ENCODE measurements around the gene TAC4. TPM values are rescaled to one million over a fixed set of nuclear protein-coding genes. Genes with fewer than 3 reads are reported as not detected.
A peak's percentile ranks its signal among the peaks of the same experiment; 100 is the strongest.
"Not testable (repeated sequence)": the region's sequence is repeated elsewhere in the genome, so short reads cannot be mapped to it uniquely, and the experiment has no call there.

Gene TAC4
- total and polyA plus RNA-seq, 2 of the 13 experiments (the other 11 are each of a cell fraction or from before 2014, with no cell fraction given): not detected

GRCh38 chr17:49828325-49828724 lies 19.5 kb downstream of the TAC4 start:
- intact Hi-C loops (cut with micrococcal nuclease; ENCODE audit: unreplicated experiment); H3K4me2 ChIP-seq (ENCODE audit: low read depth, low read length); H3K27ac ChIP-seq (ENCODE audit: extremely low read length, insufficient read depth, low read length); H3K79me2 ChIP-seq (ENCODE audit: insufficient read depth, low read length); DNase-seq (ENCODE audit: low spot score); H3K4me3 ChIP-seq (replicated peaks in 1 of 3; ENCODE audit: insufficient read depth in 1 of 3, low read depth in 2 of 3, low read length in 3 of 3); H3K27me3 ChIP-seq (ENCODE audit: control insufficient read depth in 1 of 2, insufficient read depth in 2 of 2, low read length in 2 of 2); CTCF ChIA-PET (ENCODE audit: low intra/inter-chr PET ratio, low total read pairs); FAIRE-seq; H4K20me1 ChIP-seq (ENCODE audit: insufficient read depth, low read length); POLR2A ChIA-PET; H3K9me3 ChIP-seq (ENCODE audit: low read length); H3K9ac ChIP-seq (ENCODE audit: insufficient read depth, low read depth, low read length); in situ Hi-C loops (cut with HindIII; ENCODE audit: extremely low pct_ligation_motif_present, low pct_unique_long_range_greater_than_20kb); H2AFZ ChIP-seq (ENCODE audit: low read length); H3K4me1 ChIP-seq (ENCODE audit: insufficient read depth, low read length); ATAC-seq: not testable (repeated sequence)
- H3K36me3 ChIP-seq (replicated peaks in 1 of 2; ENCODE audit: control insufficient read depth in 1 of 2, insufficient read depth in 2 of 2, low read length in 2 of 2): peaks cover 13 to 63% of the 10 kb centered on the region in 2 experiments
- TSS peak; percentile 24 for BruUV-seq (replicated peaks)
- TF ChIP-seq NFE2L2 (IDR thresholded peaks at IDR 0.05; ENCODE audit: low read length): 0 out of 2 replicates have a peak, but pooled peaks have one; percentile 8
- WGBS (ENCODE audit: low lambda C conversion rate): 92% methylated on average over 2 of the region's 2 CpGs

DNA sequence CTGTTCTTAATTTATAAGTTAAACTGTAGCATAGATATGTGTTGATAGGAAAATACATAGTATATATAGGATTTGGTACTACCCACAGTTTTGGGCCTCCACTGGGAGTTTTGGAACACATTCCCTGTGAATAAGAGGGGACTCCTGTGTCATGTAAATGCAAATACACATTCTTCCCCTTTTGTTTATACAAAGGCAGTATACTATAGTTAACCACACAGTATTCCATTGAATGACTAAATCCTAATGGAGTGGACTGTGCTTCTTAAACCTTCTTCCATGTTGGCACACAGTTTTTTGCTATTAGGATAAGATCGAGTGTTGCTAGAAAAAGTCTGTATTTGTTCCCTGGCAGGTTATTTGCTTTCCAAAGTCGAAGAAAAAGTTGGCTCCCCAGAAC lies 22.2 kb downstream of the TAC4 start:
- no peak overlapping the region for H3K4me3 ChIP-seq (replicated peaks in 1 of 3; ENCODE audit: insufficient read depth in 1 of 3, low read depth in 2 of 3, low read length in 3 of 3)
- DNase-seq (ENCODE audit: low spot score) (no peak), FAIRE-seq (no peak), ATAC-seq (no peak)
- 95% methylated on average over 2 of the region's 2 CpGs for WGBS (ENCODE audit: low lambda C conversion rate)
- no peak overlapping the region for H3K4me2 ChIP-seq (ENCODE audit: low read depth, low read length)
- no peaks in the 10 kb centered on the region for H3K4me1 ChIP-seq (ENCODE audit: insufficient read depth, low read length)
- no peaks in the 10 kb centered on the region for H3K9me3 ChIP-seq (ENCODE audit: low read length)
- H4K20me1 ChIP-seq (ENCODE audit: insufficient read depth, low read length): no peaks in the 10 kb centered on the region
- BruUV-seq (replicated peaks): no TSS peak
- CTCF ChIA-PET (ENCODE audit: low intra/inter-chr PET ratio, low total read pairs): no interaction called here
- no peak overlapping the region for H2AFZ ChIP-seq (ENCODE audit: low read length)
- peaks cover 28 to 83% of the 10 kb centered on the region in 2 experiments for H3K36me3 ChIP-seq (replicated peaks in 1 of 2; ENCODE audit: control insufficient read depth in 1 of 2, insufficient read depth in 2 of 2, low read length in 2 of 2)
- in situ Hi-C loops (cut with HindIII; ENCODE audit: extremely low pct_ligation_motif_present, low pct_unique_long_range_greater_than_20kb): no loop called here
- POLR2A ChIA-PET: no interaction called here
- H3K27me3 ChIP-seq (ENCODE audit: control insufficient read depth in 1 of 2, insufficient read depth in 2 of 2, low read length in 2 of 2): no peaks in the 10 kb centered on the region
- no peak overlapping the region for H3K9ac ChIP-seq (ENCODE audit: insufficient read depth, low read depth, low read length)
- TF ChIP-seq, protein P1, sequence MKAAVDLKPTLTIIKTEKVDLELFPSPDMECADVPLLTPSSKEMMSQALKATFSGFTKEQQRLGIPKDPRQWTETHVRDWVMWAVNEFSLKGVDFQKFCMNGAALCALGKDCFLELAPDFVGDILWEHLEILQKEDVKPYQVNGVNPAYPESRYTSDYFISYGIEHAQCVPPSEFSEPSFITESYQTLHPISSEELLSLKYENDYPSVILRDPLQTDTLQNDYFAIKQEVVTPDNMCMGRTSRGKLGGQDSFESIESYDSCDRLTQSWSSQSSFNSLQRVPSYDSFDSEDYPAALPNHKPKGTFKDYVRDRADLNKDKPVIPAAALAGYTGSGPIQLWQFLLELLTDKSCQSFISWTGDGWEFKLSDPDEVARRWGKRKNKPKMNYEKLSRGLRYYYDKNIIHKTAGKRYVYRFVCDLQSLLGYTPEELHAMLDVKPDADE (CRISPR knock-in tag; IDR thresholded peaks at IDR 0.05): no peak
- TF ChIP-seq CREM (IDR thresholded peaks at IDR 0.05): no peak
- TF ChIP-seq CREM (CRISPR knock-in tag; IDR thresholded peaks at IDR 0.05): no peak
- no peak for TF ChIP-seq NFKB2 (CRISPR knock-in tag; IDR thresholded peaks at IDR 0.05; ENCODE audit: borderline replicate concordance)
- no peak for TF ChIP-seq POLR2AphosphoS2 (IDR thresholded peaks at IDR 0.05; ENCODE audit: low read depth, low read length)
- intact Hi-C loops (cut with micrococcal nuclease; ENCODE audit: unreplicated experiment): no loop called here
- no peaks in the 10 kb centered on the region for H3K79me2 ChIP-seq (ENCODE audit: insufficient read depth, low read length)
- H3K27ac ChIP-seq (ENCODE audit: extremely low read length, insufficient read depth, low read length): no peak overlapping the region

Data from HepG2 (cell line).